Measurements from ENCODE around the gene GLRX. TPM values are rescaled to one million over a fixed set of nuclear protein-coding genes. Genes with fewer than 3 reads are reported as not detected.
A peak's percentile ranks its signal among the peaks of the same experiment; 100 is the strongest.

GLRX gene
- total and polyA plus RNA-seq, 2 of the 13 experiments (the other 11 are each of a cell fraction or from before 2014, with no cell fraction given) = 63.8 to 499 TPM

GRCh38 chr5:95770830-95771708 is 51.5 kb downstream of the GLRX start (continued):
- TF ChIP-seq ZNF468 (CRISPR knock-in tag; IDR thresholded peaks at IDR 0.05) (no peak), RELA (CRISPR knock-in tag; IDR thresholded peaks at IDR 0.05) (no peak), ARNTL (CRISPR knock-in tag; IDR thresholded peaks at IDR 0.05) (no peak), ZNF746 (CRISPR knock-in tag; IDR thresholded peaks at IDR 0.05) (no peak), FOSL1 (CRISPR knock-in tag; IDR thresholded peaks at IDR 0.05; ENCODE audit: borderline replicate concordance) (no peak), TAF15 (IDR thresholded peaks at IDR 0.05; ENCODE audit: low read depth, low read length, poor library complexity, severe bottlenecking) (no peak), PTBP1 (IDR thresholded peaks at IDR 0.05; ENCODE audit: low read depth, low read length, poor library complexity, severe bottlenecking) (no peak), ZNF782 (CRISPR knock-in tag; IDR thresholded peaks at IDR 0.05; ENCODE audit: borderline replicate concordance) (no peak), ZNF576 (CRISPR knock-in tag; IDR thresholded peaks at IDR 0.05) (no peak), ZNF441 (CRISPR knock-in tag; IDR thresholded peaks at IDR 0.05; ENCODE audit: borderline replicate concordance) (no peak), NR2F6 (IDR thresholded peaks at IDR 0.05) (no peak), NR2F6 (CRISPR knock-in tag; IDR thresholded peaks at IDR 0.05) (peak; percentile 22; the same call in 1 of the 2 replicates), ISL2 (CRISPR knock-in tag; IDR thresholded peaks at IDR 0.05) (no peak), SOX13 (IDR thresholded peaks at IDR 0.05) (no peak), SOX13 (CRISPR knock-in tag; conservative IDR thresholded peaks at IDR 0.05 in 1 of 2, IDR thresholded peaks at IDR 0.05 in 1 of 2) (peak in 1 of 2 experiments; percentile 36; a peak in 1 of 4 replicates), ZNF142 (CRISPR knock-in tag; IDR thresholded peaks at IDR 0.05) (no peak), ZNF577 (CRISPR knock-in tag; IDR thresholded peaks at IDR 0.05; ENCODE audit: borderline replicate concordance, low read depth) (no peak), TEAD3 (CRISPR knock-in tag; optimal IDR thresholded peaks at IDR 0.05; ENCODE audit: borderline replicate concordance) (no peak), PITX1 (CRISPR knock-in tag; IDR thresholded peaks at IDR 0.05) (no peak), MEIS1 (CRISPR knock-in tag; IDR thresholded peaks at IDR 0.05; ENCODE audit: borderline replicate concordance) (no peak), HDAC6 (IDR thresholded peaks at IDR 0.05; ENCODE audit: low read depth, low read length) (no peak)
- TF ChIP-seq, protein P1, sequence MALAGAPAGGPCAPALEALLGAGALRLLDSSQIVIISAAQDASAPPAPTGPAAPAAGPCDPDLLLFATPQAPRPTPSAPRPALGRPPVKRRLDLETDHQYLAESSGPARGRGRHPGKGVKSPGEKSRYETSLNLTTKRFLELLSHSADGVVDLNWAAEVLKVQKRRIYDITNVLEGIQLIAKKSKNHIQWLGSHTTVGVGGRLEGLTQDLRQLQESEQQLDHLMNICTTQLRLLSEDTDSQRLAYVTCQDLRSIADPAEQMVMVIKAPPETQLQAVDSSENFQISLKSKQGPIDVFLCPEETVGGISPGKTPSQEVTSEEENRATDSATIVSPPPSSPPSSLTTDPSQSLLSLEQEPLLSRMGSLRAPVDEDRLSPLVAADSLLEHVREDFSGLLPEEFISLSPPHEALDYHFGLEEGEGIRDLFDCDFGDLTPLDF (CRISPR knock-in tag; IDR thresholded peaks at IDR 0.05) = no peak

All from HepG2 (cell line).